Ishikawa (cell line): ENCODE results near the gene ESR1.

Source experiments
- CEBPB ChIP-seq: IDR thresholded peaks from 2 replicates; pipeline ENCODE4 v1.6.1; 2012
- EGR1 ChIP-seq: IDR thresholded peaks from 2 replicates; pipeline ENCODE4 v1.6.1; 2012
- EP300 ChIP-seq: IDR thresholded peaks from 2 replicates; pipeline ENCODE4 v1.6.1; 2012; ENCODE audit warnings: borderline replicate concordance
- MAX ChIP-seq: IDR thresholded peaks from 2 replicates; pipeline ENCODE4 v1.6.1; 2012
- NFIC ChIP-seq: IDR thresholded peaks from 2 replicates; pipeline ENCODE4 v1.6.1; 2012
- RAD21 ChIP-seq: IDR thresholded peaks from 2 replicates; pipeline ENCODE4 v1.6.1; 2012; ENCODE audit warnings: low read depth
- REST ChIP-seq: IDR thresholded peaks from 2 replicates; pipeline ENCODE4 v1.6.1; 2012; ENCODE audit warnings: low read depth, mild to moderate bottlenecking
- TAF1 ChIP-seq: IDR thresholded peaks from 2 replicates; pipeline ENCODE4 v1.6.1; 2012; ENCODE audit warnings: low read depth, mild to moderate bottlenecking
- TCF12 ChIP-seq: IDR thresholded peaks from 2 replicates; pipeline ENCODE4 v1.6.1; 2012; ENCODE audit warnings: low read depth
- TEAD4 ChIP-seq: IDR thresholded peaks from 2 replicates; pipeline ENCODE4 v1.6.1; 2012
- USF1 ChIP-seq: IDR thresholded peaks from 2 replicates; pipeline ENCODE4 v1.6.1; 2012
- YY1 ChIP-seq: IDR thresholded peaks from 2 replicates; pipeline ENCODE4 v1.6.1; 2012; ENCODE audit warnings: low read depth

- no peak for TF ChIP-seq NFIC
- no peak for TF ChIP-seq EP300
- no peak for TF ChIP-seq RAD21
- TF ChIP-seq REST = no peak
- TF ChIP-seq EGR1 = no peak
- no peak for TF ChIP-seq USF1
- TF ChIP-seq MAX = no peak
- TF ChIP-seq CEBPB = no peak
- TF ChIP-seq TEAD4 = no peak
- TF ChIP-seq TAF1 = no peak
- no peak for TF ChIP-seq YY1
- no peak for TF ChIP-seq TCF12
Measured at GRCh38 chr6:152119831-152120230, 312.3 kb downstream of the ESR1 start.
